Inferior parietal cortex (tissue), 1 donor: ENCODE data around the gene WWP2.
A peak's percentile ranks its signal among the peaks of the same experiment; 100 is the strongest.
"Not testable (repeated sequence)": the region's sequence is repeated elsewhere in the genome, so short reads cannot be mapped to it uniquely, and the experiment has no call there.

ENCODE experiments used
- DNase-seq: peaks from one replicate; pipeline ENCODE4 v3.0.0-alpha.2; 2016; ENCODE audit errors: extremely low spot score

The WWP2 gene

DNA sequence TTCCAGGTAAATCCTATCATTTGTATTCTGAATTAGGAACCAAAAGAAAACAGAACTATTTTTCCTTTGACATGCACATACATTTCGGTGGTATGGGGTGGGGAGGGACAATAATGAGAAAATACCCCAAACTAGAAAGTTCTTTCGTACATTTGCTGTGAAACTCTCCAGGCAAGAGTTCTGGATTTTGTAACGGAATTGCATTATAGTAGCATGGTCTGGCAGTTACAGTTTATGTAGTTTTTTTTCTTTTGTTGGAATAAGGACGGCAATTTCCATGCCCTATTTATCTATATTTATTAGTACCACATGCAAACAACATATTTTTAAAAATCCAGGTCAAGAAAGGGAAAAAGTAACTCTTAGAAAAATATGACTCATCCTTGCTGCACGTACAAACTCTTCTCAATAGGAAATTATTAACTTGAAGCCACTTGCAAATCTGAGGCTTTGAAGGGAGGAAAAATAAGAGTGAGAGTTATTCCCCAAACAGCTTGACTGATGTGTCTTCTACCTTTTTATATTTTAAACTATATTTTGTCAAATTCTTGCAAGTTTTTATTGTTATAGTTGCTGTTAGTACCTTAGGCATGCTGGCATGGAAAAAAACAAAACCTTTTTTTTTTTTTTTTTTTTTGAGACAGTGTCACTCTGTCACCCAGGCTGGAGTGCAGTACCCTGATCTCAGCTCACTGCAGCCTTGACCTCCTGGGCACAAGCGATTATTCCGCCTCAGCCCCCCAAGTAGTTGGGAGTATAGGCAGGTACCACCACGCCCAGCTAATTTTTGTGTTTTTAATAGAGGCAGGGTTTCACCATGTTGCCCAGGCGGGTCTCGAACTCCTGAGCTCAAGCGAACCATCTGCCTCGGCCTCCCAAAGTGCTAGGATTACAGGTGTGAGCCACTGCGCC, 69.3 kb downstream of the WWP2 start:
- no peak for DNase-seq

DNA sequence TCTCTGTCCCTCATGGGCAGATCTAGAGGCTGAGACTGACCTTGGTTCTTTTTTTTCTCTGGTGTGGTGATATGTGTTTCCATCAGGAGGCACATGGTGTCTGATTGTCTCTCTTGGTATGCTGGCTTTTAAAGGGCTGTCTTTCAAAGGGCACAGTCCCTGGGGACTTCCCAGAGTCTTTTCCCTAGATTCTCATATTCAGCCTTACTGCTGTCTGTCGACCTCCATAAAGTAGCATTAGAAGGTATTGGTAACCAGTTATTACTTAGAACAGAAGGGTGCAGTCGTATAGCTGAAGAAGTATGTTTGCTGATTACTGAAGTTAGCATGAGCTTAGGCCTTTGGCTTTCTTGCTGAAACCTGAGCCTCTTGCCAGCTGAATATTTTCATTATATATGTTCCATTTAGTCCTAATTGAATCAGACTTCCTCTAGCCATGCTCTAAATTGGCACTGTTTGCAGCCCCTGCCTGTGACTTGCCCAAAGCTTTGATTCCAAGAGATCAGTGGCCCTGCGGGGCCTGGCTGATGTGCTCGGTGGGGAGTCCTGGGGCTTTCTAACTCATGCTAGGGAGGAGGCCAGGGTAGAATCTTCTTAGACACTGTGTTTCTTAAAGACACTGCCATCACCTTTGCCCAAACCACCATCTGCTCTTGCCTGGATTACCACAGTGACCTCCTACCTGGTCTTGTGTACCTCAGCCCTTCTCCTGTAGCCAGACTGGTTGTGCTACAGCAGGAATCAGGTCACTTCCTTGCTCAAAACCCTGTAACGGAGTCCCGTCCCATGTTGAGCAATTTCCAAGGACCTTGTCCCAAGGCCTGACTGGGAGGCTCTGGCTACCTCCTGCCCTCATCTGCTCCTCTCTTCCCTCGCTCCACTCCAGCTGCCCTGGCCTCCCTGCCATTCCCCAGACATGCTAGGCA, 71.5 kb downstream of the WWP2 start:
- DNase-seq = no peak

DNA sequence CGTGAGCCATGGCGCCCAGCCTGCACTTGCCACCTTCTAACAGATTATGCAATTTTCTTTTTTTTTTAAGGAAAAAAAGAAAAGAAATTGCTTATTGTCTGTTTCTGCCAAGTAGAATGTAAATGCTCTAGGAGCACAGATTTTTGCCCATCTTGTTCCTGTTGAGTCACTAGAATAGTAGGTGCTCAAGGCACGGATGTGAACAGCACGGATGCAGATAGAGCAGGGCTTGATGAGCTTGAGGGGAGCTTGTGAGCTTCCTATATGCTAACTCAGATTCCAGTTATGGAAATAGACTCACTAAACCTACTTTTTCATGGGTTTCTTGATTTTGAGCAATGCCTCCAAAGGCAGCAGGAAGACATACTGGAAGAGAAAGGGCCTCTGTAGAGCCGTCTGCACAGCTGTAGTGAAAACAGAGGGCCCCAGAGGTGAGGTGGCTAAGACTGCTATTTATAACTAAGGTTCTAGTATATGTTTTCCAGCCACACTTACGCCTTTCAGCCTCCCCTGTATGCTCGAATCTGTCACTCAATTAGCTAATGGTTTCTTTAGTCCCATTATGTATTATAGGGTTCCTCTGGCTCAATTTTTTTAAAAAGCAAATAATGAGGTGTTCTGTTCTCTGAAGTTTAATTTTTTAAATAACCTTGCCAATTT, 72.8 kb downstream of the WWP2 start:
- no peak for DNase-seq

DNA sequence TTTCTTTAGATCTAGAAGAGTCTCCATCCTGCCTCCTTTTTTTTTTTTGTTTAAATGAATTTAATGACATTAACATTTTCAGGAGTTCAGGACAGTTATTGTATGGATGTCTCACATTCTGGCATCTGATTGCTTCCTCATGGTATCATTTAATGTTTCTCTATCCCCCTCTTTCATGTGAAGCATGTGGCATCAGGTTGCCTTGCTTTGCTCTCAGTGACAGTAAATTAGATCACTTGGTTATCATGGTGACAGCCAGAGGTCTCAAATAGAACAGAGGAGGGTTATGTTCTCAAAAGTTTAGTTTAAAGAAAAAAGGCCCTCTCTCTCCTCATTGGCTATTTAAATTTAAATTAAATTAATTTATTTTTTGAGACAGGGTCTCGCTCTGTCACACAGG, 74.1 kb downstream of the WWP2 start:
- DNase-seq = no peak

DNA sequence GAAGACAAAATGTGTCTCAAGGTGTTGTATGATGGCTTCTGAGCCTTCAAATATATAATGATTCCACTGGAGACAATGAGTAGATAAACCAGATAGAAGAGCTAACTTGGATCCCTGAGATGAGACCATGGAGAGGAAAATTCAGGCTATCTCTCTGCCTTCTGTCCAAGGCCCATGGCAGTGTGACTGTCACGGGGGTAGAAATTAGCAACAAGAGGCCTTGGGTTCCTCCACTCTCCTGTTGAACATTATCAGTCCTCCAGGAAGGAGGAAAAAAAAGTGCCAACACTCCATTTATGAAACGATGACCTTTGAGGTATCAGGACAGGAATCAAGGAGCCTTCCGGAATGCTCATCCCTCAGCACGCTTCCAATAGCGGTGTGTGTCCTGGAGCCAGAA, 75.2 kb downstream of the WWP2 start:
- DNase-seq = no peak

DNA sequence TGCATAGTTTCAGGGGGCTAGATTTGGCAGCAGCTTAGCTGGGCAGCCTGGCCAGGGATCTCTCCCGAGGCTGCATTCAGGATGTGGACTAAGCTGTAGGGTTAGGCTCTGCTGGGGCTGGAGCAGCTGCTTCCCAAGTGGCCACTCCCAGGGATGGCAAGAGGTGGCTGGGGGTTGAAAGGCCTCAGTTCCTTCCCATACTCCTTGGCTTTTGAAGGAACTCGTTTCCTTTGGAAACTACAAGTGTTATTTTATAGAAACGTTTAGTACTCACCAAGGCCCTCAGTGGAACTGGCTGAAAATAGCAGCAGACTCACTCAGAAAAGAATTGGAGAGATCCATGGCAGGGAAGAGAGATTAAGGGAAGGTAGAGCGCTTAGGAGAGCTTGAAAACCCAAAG, 76.4 kb downstream of the WWP2 start:
- no peak for DNase-seq

DNA sequence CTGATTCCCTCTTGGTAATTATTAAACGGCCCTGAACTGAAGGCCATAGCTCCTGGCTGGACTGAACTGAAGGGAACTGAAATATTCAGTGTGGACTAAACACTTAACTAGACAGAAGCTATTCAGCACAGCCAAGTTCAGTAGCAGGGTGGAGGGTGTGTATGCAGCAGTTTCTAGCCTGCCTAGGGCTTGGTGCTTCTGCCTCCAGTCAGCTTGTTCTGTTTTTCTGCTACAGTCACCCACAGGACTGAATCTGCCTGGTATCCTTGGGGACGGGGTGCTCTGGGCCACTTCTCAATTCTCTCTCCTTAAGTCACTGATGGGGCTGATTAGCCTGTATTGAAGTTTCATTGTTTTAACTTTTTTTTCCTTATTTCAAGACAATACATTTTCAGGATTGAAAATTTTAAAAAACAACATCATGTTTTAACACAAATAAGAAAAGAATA, 77.1 kb downstream of the WWP2 start:
- no peak for DNase-seq

DNA sequence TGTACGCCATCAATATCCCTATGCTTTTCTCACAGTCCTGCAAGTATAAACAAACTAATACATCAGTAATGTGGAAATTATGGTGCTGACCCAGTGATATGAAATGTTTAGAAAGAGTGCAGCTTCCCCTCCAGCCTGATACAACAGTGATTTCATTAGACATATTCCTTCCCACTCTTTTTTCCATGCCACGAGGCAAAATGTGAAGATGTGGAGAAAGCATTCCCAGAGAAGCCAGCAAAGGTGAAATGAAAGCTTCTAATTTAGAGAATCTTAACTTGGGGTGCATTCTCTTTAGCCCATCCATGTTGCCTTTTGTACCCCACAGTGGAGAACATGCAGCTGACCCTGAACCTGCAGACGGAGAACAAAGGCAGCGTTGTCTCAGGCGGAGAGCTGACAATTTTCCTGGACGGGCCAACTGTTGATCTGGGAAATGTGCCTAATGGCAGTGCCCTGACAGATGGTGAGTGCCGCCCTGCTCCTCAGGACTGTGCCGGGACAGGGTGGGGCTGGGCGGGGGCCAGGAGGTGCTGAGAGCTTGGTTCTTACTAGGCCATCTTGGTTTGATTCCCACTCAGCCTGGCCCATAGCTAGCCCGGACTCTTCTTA, 77.8 kb downstream of the WWP2 start:
- peak; percentile 68 for DNase-seq

DNA sequence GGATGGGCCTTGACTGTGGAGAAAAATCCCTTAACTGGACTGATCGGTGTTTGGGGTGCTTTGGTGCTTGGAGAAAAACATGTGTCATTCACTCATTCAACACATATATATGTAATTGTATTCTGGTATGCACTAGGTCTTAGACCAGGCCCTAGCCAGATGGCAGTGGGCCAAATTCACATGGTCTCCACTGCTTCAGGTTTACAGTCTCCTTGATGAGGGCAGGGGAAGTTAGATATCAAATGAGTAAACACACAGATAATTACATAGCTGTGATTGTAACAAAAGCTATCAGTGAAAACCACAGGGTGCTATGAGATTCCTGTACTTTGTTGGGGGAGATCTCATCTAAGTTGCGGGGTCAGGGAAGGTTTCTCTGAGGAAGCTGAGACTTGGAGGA, 78.8 kb downstream of the WWP2 start:
- no peak for DNase-seq

DNA sequence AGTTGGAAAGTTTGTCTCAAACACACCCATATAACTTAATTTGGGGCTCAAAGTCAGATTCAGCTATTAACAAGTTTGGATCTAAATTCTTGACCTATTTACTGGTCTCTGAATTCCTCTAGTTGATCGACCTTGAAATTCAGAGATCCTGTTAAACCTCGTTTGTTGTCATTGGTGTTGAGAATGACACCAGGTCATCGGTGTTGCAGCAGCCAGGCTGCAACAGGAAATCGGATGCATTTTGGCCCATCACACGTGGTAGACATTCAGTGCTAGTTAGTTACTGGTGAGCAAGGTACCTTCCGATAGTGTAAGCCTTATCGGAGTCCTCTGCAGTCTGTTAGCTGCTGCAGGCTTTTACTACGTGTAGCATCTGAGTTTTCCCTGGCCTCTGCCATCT, 82.3 kb downstream of the WWP2 start:
- no peak for DNase-seq

DNA sequence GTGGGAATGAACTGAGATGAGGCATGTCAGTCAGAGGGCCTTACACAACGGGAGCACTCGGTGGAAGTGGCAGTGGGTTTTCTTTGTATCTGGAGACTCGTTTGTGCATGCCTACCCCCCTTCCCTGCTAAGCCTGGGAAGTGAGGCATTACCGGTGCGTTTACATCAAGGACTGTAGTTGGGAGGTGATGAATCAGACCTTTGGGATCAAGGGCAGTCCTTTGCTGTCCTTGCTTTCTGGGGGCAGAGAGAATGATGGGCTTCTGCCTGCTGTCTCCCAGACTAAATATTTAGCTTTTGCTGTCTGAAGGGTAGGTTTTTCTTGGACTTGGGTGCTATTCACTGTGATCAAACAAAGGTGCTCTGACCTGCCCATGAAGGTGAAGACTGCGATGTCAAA, 83.0 kb downstream of the WWP2 start:
- DNase-seq = no peak

DNA sequence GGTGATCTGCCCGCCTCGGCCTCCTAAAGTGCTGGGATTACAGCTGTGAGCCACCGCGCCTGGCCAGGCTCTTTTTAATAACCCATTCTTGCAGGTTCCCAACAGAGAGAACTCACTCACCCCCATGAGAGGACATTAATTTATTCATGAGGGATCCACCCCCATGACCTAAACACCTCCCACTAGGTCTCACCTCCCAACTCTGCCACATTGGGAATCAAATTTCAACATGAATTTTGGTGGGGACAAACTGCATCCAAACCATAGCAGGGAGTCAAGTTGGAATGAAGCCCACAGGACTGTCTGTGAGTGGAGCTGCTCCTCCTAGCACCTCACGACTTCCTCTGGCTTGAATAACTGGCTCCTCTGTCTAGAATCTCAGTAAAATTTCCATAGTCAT, 85.5 kb downstream of the WWP2 start:
- DNase-seq = no peak

DNA sequence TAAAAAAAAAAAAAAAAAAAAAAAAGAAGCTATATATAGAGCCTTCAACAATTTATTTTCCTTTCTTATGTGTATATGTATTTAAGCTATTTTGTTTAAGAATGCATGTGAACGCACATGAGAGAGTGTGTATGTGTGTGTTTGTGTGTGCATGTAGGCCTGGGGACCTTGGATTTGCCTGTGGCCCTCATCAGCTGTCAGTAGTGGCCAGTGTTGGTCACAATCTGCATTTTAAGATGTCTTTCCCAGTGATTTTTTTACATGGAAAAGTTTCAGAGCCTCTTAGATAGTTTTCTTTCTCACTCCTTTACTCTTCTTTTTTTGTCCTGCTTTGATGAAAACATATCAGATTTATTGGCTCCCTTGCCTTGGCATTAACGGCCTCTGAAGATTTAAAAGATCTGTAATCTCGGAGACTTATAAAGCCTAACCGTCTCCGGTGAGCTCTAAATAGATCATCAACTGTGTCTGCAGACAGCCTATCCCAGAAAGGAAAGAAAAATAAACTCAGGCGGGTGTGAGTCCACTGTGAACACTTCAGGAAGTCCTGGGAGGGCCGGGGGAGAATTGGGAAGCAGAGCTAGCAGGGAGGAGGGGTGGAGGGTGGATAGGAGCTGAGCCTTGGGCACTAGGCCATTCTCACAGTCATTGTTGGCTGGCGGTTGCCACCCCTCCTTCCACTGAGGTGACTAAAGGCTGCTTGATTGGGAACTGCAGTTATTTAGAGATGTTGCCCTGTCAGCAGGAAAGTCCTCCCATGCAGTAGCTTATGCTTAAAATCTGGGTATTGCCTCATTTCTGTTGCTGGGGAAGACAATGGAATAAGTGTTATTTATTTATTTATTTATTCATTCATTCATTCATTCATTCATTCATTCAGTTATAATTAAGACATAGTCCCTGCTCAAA, 86.8 kb downstream of the WWP2 start:
- DNase-seq = no peak

DNA sequence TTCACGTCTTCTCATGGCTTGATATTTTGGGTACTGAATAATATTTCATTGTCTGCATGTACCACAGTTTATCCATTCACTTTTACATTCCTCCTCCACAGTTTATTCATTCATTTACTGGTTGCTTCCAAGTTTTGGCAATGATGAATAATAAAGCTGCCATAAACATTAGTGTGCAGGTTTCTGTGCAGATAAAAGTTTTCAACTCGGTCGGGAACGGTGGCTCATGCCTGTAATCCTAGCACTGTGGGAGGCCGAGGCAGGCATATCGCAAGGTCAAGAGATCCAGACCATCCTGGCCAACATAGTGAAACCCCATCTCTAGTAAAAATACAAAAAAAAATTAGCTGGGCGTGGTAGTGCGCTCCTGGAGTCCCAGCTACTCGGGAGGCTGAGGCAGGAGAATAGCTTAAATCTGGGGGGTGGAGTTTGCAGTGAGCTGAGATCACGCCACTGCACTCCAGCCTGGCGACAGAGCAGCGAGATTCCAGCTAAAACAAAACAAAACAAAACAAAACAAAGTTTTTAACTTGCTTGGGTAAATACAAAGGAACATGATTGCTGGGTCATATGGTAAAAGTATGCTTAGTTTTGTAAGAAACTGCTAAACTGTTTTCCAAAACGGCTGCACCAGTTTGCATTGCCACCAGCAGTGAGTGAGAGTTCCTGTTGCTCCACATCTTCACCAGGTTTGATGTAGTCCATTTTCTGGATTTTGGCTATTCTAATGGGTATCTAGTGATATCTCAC, 89.5 kb downstream of the WWP2 start:
- DNase-seq = no peak

DNA sequence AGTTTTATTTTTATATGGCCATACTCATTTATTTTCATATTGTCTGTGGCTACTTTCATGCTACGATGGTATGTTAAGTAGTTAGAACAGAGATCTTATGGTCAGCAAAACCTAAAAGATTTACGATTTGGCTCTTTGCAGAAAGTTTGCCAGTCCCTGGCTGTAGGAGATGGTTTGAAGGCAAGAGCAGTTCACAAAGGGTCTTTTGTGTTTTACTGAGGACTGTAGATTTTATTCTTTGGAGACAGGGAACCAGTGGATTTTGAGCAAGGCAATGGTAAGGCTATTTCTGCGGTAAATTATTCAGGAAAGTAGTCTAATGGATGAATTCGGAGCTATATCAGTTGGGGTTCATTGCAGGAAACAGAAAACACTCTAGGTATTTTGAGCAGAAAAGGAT, 90.7 kb downstream of the WWP2 start:
- DNase-seq = peak; percentile 56

DNA sequence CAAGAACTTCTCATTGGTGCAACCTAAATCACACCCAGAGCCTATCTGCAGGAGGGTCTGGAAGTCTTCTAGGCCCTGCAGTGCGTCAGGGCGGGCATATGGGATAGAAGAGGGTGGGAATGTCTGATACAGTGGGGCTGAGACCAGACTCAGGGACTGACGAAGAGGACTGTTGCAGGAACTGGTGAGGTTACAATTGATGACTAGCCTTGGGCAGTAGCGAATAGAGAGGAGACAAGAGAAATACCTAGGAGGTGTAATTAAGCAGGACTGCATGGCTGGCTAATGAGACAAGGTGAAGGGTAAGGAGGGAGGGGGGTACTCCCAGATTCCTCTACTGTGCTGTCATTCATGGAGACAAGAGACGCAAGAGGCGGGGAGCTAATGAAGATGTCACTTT, 91.3 kb downstream of the WWP2 start:
- DNase-seq = no peak

DNA sequence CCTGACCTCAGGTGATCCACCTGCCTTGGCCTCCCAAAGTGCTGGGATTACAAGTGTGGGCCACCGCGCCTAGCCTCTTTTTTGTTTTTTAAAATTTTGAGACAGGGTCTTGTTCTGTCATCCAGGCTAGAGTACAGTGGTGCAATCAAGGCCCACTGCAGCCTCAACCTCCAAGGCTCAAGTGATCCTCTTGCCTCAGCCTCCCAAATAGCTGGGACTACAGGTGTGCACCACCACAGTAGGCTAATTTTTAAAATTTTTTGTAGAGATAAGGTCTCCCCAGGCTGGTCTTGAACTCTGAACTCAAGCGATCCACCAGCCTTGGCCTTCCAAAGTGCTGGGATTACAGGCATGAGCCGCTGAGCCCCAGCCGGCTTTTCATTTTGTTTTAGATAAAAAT, 92.6 kb downstream of the WWP2 start:
- DNase-seq = not testable (repeated sequence)

DNA sequence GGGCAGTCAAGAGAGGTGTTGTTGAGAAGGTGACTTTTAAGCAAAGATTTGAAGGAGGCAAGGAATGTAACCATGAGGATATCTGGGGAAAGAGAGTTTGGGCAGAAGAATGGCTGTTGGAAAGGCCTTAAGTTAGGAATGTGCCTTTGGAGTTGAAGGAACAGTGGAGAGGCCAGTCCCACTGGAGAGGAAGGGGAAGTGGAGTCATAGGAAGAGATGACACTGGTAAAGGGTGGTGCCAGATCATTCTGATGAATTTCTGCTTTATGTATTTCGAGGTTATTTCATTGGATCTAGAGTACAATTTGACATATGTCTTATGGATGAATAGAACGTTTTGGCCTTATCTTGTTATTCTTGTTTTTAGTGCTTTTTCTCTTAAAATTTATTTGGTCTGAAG, 93.5 kb downstream of the WWP2 start:
- no peak for DNase-seq

DNA sequence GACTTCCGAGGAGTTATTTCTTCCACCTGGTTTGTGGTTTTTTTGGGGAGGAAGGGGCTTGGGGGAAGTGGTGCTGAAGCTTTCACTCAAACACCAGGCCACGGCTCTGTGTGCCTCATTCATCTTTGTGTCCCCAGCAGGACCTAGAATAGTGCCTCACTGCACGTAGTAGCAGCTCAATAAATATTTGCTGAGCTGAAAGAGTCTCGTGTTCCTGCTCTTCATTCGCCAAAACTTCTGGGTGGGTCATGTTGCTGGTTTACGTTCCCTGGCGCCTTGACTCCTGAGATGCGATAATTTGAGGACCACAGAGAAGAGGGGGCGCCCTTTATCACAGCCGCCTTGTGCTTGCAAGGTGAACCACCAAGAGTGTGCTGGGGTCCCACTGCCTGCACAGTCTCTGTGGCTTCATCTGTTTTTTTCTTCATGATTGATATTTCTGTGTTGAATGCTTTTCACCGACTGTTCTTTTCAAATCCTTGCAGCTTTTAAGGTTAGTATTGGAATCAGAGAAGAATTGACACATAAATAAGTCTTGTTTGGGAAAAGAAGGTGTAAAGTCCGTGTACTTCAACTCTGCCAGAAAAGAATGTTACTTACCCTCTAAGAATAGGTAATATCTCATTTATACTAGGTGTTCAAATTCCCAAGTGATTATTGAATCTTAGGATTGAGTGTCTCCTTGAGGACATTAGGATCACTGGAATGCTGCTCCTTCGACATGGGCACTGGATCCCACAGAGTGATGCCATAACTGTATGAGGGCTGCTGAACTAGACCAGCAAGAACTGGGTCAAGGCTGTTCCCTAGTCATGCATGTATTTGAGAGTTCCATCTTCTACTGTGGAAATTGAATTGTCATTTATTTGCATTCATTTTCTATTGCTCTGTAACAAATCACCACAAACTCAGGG, 96.3 kb downstream of the WWP2 start:
- DNase-seq = no peak
